HepG2 (cell line): ENCODE data around the gene AGRP. TPM values are rescaled to one million over a fixed set of nuclear protein-coding genes. Genes with fewer than 3 reads are reported as not detected.
A peak's percentile ranks its signal among the peaks of the same experiment; 100 is the strongest.

Source experiments
- CBX1 ChIP-seq: IDR thresholded peaks from one replicate; pipeline ENCODE4 v1.6.1; 2016; ENCODE audit warnings: antibody characterized with exemption, low read depth
- ESRRA ChIP-seq: sonication (generic); formaldehyde crosslinking; IDR thresholded peaks from 2 replicates; pipeline ENCODE4 v1.5.1; 2020; ENCODE audit warnings: mild to moderate bottlenecking, low read depth, missing genetic modification reagents
- HMG20A ChIP-seq: IDR thresholded peaks from 2 replicates; pipeline ENCODE4 v1.6.1; 2016; ENCODE audit warnings: borderline replicate concordance
- LCORL ChIP-seq, 2 experiments: fragments of 450-650 bp in 1 of 2; sonication (generic) in 1 of 2; formaldehyde crosslinking in 1 of 2; IDR thresholded peaks; 2 replicates each; pipeline versions ENCODE4 v1.5.0 to v1.6.1; 2017 to 2020; ENCODE audit warnings: antibody characterized with exemption in 1 of 2, missing genetic modification reagents in 1 of 2
- MZF1 ChIP-seq: sonication (generic); formaldehyde crosslinking; IDR thresholded peaks from 2 replicates; pipeline ENCODE4 v1.8.1; 2023; ENCODE audit warnings: mild to moderate bottlenecking, missing genetic modification reagents, borderline replicate concordance
- SYNCRIP ChIP-seq: fragments of 200-400 bp; formaldehyde crosslinking; IDR thresholded peaks from 2 replicates; pipeline ENCODE4 v1.6.1; 2018; ENCODE audit warnings: mild to moderate bottlenecking, low read depth, low read length; ENCODE audit not compliant: insufficient read depth
- TEAD3 ChIP-seq: optimal IDR thresholded peaks from 2 replicates; pipeline ENCODE3; 2016; ENCODE audit warnings: borderline replicate concordance
- ZNF564 ChIP-seq: sonication (generic); formaldehyde crosslinking; IDR thresholded peaks from 2 replicates; pipeline ENCODE4 v1.8.1; 2023; ENCODE audit warnings: mild to moderate bottlenecking, missing genetic modification reagents
- ZNF629 ChIP-seq: sonication (generic); formaldehyde crosslinking; conservative IDR thresholded peaks from 2 replicates; pipeline ENCODE4 v1.5.0; 2020; ENCODE audit warnings: missing genetic modification reagents
- ZSCAN20 ChIP-seq: sonication (generic); formaldehyde crosslinking; IDR thresholded peaks from 2 replicates; pipeline ENCODE4 v1.4.0; 2020; ENCODE audit warnings: missing genetic modification reagents, mild to moderate bottlenecking, borderline replicate concordance
- polyA plus RNA-seq, 8 experiments: library from polyadenylated mRNA; depleted of rRNA in 3 of 8; stranded (reverse) in 7 of 8; unstranded in 1 of 8; fragments of >200 nt; fragmentation: Illumina TruSeq in 4 of 8; extraction: Trizol in 4 of 8; gene quantifications; 2 replicates each; pipeline versions ENCODE4 v1.2.1 to v1.2.3, GENCODE V29; 2011 to 2016; ENCODE audit warnings: low read depth in 4 of 8, missing spikeins in 1 of 8, mixed read lengths in 1 of 8; ENCODE audit not compliant: insufficient read depth in 1 of 8
- total RNA-seq, 5 experiments: library from RNA; depleted of rRNA; stranded (reverse); fragments of >200 nt; fragmentation: Illumina TruSeq; extraction: Trizol; gene quantifications; 2 replicates each; pipeline ENCODE4 v1.2.3, GENCODE V29; 2016; ENCODE audit warnings: low read depth in 1 of 5
- TF ChIP-seq, protein P1 (sequence below): sonication (generic); formaldehyde crosslinking; IDR thresholded peaks from 2 replicates; pipeline ENCODE4 v1.4.0; 2020; ENCODE audit warnings: missing genetic modification reagents
- TF ChIP-seq, protein P2 (sequence below): IDR thresholded peaks from 2 replicates; pipeline ENCODE4 v1.4.0; 2020; ENCODE audit warnings: mild to moderate bottlenecking, missing genetic modification reagents
- TF ChIP-seq, protein P3 (sequence below): sonication (generic); formaldehyde crosslinking; IDR thresholded peaks from 2 replicates; pipeline ENCODE4 v1.5.1; 2020; ENCODE audit warnings: mild to moderate bottlenecking, missing genetic modification reagents

AGRP gene
- total and polyA plus RNA-seq, 2 of the 13 experiments (the other 11 are each of a cell fraction or from before 2014, with no cell fraction given): not detected

DNA sequence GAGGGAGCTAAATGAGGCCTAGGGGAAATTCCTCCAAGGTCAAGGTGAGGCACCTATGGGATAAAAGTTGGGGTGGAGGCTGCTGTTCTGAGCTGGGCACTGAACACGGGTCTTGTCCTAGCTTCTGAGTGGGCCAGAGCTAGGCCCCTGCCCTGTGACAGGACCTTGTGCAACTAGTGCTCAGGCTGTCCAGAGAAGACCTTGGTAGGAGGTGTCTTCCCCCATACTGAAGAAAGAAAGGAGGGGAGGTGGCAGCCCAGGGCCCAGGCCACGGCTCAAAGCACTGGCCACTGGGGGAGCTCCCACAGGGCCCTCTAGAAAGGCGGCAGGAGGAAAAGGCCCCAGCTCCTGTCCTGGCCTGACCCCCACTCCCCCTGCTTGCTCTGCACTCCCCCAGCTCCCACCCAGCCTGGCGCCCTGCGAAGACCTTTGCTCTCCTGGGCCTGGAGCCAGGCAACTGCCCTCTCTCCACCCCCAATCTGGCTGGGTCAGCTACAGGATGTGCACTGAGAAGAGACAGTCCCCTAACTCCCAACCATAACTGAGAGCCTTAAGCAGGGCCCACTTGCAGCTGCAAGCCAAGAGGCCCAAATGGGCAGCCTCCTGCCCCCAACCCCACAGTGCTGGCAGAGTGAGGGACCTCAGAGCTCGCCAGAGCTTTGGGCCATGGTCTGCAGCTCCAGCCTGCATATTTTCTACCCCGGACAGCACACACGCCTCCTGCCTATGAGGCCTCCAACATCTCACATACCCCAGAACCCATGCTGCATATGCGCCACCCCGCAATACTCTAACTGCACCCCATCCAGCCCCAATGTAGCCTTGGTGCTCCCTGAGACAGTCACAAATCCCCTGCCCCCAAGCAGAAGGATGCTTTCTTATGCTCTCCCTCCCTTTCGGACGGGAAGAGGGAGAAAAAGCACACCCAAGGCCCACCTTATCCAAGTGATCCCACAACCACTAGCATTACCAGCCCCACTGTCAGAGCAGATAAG is 37.1 kb downstream of the AGRP start (continued):
- TF ChIP-seq, protein P1, sequence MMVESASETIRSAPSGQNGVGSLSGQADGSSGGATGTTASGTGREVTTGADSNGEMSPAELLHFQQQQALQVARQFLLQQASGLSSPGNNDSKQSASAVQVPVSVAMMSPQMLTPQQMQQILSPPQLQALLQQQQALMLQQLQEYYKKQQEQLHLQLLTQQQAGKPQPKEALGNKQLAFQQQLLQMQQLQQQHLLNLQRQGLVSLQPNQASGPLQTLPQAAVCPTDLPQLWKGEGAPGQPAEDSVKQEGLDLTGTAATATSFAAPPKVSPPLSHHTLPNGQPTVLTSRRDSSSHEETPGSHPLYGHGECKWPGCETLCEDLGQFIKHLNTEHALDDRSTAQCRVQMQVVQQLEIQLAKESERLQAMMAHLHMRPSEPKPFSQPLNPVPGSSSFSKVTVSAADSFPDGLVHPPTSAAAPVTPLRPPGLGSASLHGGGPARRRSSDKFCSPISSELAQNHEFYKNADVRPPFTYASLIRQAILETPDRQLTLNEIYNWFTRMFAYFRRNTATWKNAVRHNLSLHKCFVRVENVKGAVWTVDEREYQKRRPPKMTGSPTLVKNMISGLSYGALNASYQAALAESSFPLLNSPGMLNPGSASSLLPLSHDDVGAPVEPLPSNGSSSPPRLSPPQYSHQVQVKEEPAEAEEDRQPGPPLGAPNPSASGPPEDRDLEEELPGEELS (CRISPR knock-in tag): no peak
- no peak for TF ChIP-seq ZSCAN20 (CRISPR knock-in tag)
- TF ChIP-seq CBX1: peak; percentile 60
- 0 out of 2 replicates have a peak, but pooled peaks have one; percentile 17 for TF ChIP-seq MZF1 (CRISPR knock-in tag)
- TF ChIP-seq HMG20A (CRISPR knock-in tag): no peak; the same call in 1 of the 2 replicates
- 0 out of 2 replicates have a peak, but pooled peaks have one; percentile 8 for TF ChIP-seq LCORL (IDR thresholded peaks at IDR 0.05)
- TF ChIP-seq LCORL (CRISPR knock-in tag; IDR thresholded peaks at IDR 0.05): peak; percentile 98
- TF ChIP-seq, protein P2, sequence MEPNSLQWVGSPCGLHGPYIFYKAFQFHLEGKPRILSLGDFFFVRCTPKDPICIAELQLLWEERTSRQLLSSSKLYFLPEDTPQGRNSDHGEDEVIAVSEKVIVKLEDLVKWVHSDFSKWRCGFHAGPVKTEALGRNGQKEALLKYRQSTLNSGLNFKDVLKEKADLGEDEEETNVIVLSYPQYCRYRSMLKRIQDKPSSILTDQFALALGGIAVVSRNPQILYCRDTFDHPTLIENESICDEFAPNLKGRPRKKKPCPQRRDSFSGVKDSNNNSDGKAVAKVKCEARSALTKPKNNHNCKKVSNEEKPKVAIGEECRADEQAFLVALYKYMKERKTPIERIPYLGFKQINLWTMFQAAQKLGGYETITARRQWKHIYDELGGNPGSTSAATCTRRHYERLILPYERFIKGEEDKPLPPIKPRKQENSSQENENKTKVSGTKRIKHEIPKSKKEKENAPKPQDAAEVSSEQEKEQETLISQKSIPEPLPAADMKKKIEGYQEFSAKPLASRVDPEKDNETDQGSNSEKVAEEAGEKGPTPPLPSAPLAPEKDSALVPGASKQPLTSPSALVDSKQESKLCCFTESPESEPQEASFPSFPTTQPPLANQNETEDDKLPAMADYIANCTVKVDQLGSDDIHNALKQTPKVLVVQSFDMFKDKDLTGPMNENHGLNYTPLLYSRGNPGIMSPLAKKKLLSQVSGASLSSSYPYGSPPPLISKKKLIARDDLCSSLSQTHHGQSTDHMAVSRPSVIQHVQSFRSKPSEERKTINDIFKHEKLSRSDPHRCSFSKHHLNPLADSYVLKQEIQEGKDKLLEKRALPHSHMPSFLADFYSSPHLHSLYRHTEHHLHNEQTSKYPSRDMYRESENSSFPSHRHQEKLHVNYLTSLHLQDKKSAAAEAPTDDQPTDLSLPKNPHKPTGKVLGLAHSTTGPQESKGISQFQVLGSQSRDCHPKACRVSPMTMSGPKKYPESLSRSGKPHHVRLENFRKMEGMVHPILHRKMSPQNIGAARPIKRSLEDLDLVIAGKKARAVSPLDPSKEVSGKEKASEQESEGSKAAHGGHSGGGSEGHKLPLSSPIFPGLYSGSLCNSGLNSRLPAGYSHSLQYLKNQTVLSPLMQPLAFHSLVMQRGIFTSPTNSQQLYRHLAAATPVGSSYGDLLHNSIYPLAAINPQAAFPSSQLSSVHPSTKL (CRISPR knock-in tag): peak; percentile 66
- TF ChIP-seq SYNCRIP: no peak
- TF ChIP-seq, protein P3, sequence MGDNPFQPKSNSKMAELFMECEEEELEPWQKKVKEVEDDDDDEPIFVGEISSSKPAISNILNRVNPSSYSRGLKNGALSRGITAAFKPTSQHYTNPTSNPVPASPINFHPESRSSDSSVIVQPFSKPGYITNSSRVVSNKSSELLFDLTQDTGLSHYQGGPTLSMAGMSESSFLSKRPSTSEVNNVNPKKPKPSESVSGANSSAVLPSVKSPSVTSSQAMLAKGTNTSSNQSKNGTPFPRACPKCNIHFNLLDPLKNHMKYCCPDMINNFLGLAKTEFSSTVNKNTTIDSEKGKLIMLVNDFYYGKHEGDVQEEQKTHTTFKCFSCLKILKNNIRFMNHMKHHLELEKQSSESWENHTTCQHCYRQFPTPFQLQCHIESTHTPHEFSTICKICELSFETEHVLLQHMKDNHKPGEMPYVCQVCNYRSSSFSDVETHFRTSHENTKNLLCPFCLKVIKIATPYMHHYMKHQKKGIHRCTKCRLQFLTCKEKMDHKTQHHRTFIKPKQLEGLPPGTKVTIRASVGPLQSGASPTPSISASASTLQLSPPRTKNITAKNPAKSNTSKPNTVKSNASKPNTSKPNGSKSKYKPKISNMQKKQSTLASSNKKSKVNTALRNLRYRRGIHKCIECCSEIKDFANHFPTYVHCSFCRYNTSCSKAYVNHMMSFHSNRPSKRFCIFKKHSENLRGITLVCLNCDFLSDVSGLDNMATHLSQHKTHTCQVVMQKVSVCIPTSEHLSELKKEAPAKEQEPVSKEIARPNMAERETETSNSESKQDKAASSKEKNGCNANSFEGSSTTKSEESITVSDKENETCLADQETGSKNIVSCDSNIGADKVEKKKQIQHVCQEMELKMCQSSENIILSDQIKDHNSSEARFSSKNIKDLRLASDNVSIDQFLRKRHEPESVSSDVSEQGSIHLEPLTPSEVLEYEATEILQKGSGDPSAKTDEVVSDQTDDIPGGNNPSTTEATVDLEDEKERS (CRISPR knock-in tag): peak; percentile 64; the same call in 1 of the 2 replicates
- no peak for TF ChIP-seq ZNF629 (CRISPR knock-in tag)
- TF ChIP-seq TEAD3: peak; percentile 32
- TF ChIP-seq ESRRA (CRISPR knock-in tag): peak; percentile 92
- TF ChIP-seq ZNF564 (CRISPR knock-in tag): no peak
